GM12873 (cell line): ENCODE results near the gene SCAMP2.

ENCODE experiments used
- TF ChIP-seq, protein P1 (sequence below): IDR thresholded peaks from 2 replicates; pipeline ENCODE4 v1.5.1; 2012; ENCODE audit warnings: low read depth, mild to moderate bottlenecking, moderate library complexity, low read length, control low read depth; ENCODE audit not compliant: insufficient read depth; ENCODE audit errors: missing control alignments

Gene SCAMP2

GRCh38 chr15:74827614-74828013, 45.6 kb downstream of the SCAMP2 start:
- TF ChIP-seq, protein P1, sequence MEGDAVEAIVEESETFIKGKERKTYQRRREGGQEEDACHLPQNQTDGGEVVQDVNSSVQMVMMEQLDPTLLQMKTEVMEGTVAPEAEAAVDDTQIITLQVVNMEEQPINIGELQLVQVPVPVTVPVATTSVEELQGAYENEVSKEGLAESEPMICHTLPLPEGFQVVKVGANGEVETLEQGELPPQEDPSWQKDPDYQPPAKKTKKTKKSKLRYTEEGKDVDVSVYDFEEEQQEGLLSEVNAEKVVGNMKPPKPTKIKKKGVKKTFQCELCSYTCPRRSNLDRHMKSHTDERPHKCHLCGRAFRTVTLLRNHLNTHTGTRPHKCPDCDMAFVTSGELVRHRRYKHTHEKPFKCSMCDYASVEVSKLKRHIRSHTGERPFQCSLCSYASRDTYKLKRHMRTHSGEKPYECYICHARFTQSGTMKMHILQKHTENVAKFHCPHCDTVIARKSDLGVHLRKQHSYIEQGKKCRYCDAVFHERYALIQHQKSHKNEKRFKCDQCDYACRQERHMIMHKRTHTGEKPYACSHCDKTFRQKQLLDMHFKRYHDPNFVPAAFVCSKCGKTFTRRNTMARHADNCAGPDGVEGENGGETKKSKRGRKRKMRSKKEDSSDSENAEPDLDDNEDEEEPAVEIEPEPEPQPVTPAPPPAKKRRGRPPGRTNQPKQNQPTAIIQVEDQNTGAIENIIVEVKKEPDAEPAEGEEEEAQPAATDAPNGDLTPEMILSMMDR = no peak

DNA sequence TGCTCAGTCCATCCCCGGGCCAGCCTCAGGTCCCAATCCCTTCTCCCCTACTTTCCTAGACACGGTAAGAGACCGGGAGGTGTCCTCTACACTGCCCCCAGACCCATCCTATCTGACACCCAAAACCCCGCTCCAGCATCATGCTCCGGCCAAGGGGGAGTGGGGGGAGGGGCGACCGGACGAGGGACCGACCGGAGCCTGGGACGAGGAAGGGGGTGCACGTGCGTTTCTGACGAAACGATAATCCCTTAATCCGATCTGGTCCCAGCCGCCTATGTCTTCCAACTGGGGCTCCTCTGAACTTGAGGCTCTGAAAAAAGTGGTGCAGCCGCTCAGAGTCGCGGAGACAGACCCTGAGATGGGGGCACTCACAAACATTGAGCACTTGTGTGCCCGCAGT, 46.2 kb downstream of the SCAMP2 start:
- TF ChIP-seq, protein P1 = no peak

GRCh38 chr15:74826364-74826819, 46.8 kb downstream of the SCAMP2 start, which contains the start of gene CPLX3:
CPLX3 (plus strand) TSS chr15:74826627; CDS start chr15:74826704, 77 bp downstream.
- TF ChIP-seq, protein P1 = no peak

DNA sequence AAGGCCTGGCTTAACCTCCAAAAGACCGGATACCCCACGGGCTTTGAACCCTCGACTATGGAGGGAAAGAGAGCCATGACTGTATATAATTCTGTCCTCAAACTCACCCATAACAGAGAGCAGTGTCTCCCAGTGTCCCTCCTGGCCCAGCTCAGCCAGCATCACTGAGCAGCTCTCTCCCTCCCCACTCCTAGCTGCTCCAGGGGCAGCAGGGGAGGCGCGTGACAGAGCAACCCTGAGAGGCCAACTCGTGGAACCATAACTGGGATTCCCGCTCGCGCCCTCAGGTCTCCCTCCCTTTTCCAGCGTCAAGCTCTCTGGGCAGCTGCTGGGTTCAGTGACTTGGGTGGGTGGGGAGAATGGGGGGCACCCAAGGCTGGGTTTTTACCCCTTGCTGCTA, 47.3 kb downstream of the SCAMP2 start:
- TF ChIP-seq, protein P1 = no peak

GRCh38 chr15:74824976-74825375, 48.2 kb downstream of the SCAMP2 start:
- TF ChIP-seq, protein P1 = no peak

DNA sequence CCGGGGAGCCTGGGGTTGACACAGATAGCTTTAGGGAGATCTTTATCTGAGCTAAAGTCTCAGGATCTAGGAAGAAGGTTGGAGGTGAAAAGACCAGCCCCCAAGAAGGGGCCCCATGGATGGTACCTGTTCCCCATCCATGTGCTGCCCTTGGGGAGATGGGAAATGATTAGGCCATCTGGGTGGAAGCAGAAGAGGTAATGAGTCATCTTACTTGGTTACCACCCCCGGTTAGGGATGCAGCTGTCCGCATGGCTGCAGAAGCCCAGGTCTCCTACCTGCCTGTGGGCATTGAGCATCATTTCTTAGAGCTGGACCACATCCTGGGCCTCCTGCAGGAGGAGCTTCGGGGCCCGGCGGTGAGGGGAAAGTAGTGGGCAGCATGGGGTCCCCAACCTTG, 49.8 kb downstream of the SCAMP2 start:
- TF ChIP-seq, protein P1 = no peak

DNA sequence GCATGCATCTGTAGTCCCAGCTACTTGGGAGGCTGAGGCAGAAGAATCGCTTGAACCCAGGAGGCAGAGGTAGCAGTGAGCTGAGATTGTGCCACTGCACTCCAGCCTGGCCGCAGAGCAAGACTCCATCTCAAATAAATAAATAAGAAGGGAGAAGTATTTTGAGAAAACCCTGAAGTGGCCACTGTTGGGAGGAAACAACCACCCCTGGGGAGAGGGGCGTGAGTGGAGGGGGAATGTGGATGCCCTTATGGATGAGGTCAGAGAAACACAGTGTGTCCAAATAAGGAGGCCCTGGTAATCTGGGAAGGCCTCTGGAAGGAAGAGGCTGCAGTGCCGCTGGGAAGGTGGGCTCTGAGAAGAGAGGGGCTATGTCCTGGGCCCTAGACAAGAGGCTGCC, 50.9 kb downstream of the SCAMP2 start:
- TF ChIP-seq, protein P1 = no peak
